BJ (cell line): ENCODE results near the gene ZRANB2. TPM values are rescaled to one million over a fixed set of nuclear protein-coding genes. Genes with fewer than 3 reads are reported as not detected.

Experiments used
- CTCF ChIA-PET: fragments of 350-600 bp; formaldehyde crosslinking; extraction: SDS; loops from one replicate; lab custom pipeline; 2021; ENCODE audit warnings: antibody characterized with exemption, inconsistent platforms; lab: Yijun Ruan, JAX
- POLR2A ChIA-PET: fragments of 300-600 bp; sonication (Branson Sonifier 250); formaldehyde crosslinking; extraction: SDS; loops from one replicate; lab custom pipeline; 2021; ENCODE audit warnings: antibody characterized with exemption; lab: Charles Lee
- DNase-seq: peaks from one replicate; pipeline ENCODE4 v3.0.0-alpha.2; 2011; ENCODE audit warnings: low read depth
- H3K27me3 ChIP-seq: 2 replicates; pipeline ENCODE4 v1.6.0; 2011; ENCODE audit warnings: low read length; ENCODE audit not compliant: control insufficient read depth, insufficient read depth
- H3K36me3 ChIP-seq: 2 replicates; pipeline ENCODE4 v1.5.1; 2011; ENCODE audit warnings: low read length; ENCODE audit not compliant: control insufficient read depth, insufficient read depth
- H3K4me3 ChIP-seq: 2 replicates; pipeline ENCODE4 v1.5.1; 2011; ENCODE audit warnings: low read depth, mild to moderate bottlenecking, control low read depth, low read length
- CTCF ChIP-seq: IDR thresholded peaks from 2 replicates; pipeline ENCODE4 v1.5.1; 2011; ENCODE audit warnings: low read depth, mild to moderate bottlenecking, control low read depth, inconsistent platforms, low read length, moderate library complexity; ENCODE audit not compliant: insufficient read depth
- polyA plus RNA-seq: library from polyadenylated mRNA; depleted of rRNA; stranded (reverse); fragments of >200 nt; gene quantifications from 2 replicates; pipeline ENCODE4 v1.2.3, GENCODE V29; 2011

Gene ZRANB2
- polyA plus RNA-seq, 1 experiment = 35.4 TPM

DNA sequence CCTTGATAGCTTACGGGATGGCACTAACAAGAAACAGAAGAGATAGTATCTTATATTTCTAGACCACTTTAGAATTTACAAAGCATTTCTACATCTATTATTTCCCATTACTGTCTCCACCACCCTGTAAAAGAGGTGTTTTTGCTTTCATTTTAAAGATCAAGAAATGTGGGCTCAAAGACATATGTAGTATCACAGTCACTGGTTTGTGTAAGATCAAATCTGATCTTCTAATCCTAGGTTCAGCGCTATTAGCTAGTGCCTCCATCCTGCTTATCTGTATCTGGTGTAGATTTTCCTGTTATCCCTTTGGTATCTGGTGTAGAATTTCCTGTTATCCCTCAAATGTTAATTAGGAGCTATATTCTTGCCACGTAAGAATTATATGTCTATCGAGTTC lies 23.6 kb upstream of the ZRANB2 start:
- no peak for DNase-seq
- Histone ChIP-seq H3K27me3 (no peaks in the 10 kb centered on the region), H3K36me3 (no peaks in the 10 kb centered on the region), H3K4me3 (no peak overlapping the region)
- ChIA-PET CTCF (interaction anchor here (1.0 to 1.1 kb wide), 2 partner anchors 8 to 10 kb away, joined by 3 read pairs; no protein-coding TSS in a partner anchor), POLR2A (no interaction called here)
- TF ChIP-seq CTCF = no peak

GRCh38 chr1:71101839-71102376 lies 21.1 kb upstream of the ZRANB2 start:
- H3K36me3 ChIP-seq = no peaks in the 10 kb centered on the region
- no peak for DNase-seq
- no peak for TF ChIP-seq CTCF
- no peaks in the 10 kb centered on the region for H3K27me3 ChIP-seq
- no peak overlapping the region for H3K4me3 ChIP-seq
- ChIA-PET POLR2A (no interaction called here), CTCF (no interaction called here)

DNA sequence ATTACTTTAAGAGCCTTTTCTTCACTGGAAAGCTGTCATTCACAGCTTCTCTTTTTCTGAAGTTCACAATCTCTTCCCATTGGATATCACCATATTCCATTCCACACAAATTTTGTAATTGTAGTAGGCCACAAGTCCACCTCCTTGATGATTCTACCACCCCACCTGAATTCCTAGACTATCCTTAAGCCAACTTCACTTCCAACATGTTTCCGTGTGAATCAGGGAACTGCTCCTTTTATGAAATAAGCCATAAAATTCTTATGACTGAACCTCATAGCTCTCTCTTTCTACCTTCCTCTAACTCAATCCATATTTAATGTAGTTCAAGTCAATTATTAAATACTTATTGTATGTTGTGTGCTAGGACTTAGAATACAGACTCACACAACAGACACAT lies 16.6 kb upstream of the ZRANB2 start:
- H3K27me3 ChIP-seq = no peaks in the 10 kb centered on the region
- TF ChIP-seq CTCF = no peak
- ChIA-PET CTCF (no interaction called here), POLR2A (no interaction called here)
- no peak for DNase-seq
- H3K36me3 ChIP-seq = no peaks in the 10 kb centered on the region
- H3K4me3 ChIP-seq = no peak overlapping the region

DNA sequence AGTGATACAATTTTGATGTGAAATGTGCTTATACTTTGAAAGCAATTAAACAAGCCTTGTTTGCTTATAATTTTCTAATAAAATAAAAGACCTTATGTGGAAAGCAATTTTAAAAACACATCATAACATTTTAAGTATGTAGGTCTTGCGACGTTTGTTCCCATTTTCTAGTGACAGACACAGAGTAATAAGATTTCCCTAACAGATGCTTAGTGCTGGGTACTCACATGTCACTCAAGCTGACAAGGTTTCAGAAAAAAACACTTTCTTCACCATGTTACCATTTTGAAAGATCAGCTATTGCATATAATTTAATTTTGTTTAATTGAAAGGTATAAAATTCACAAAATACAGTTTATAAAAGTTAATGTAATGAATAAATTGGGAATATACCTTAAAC lies 14.1 kb upstream of the ZRANB2 start:
- DNase-seq = no peak
- Histone ChIP-seq H3K36me3 (no peaks in the 10 kb centered on the region), H3K4me3 (no peak overlapping the region), H3K27me3 (no peaks in the 10 kb centered on the region)
- no peak for TF ChIP-seq CTCF
- POLR2A ChIA-PET = no interaction called here
- CTCF ChIA-PET = interaction anchor here (1.1 to 1.4 kb wide), 3 partner anchors 10 to 943 kb away, joined by 3 to 7 read pairs (median 4); partner anchors contain the start of gene ZRANB2

- Histone ChIP-seq H3K36me3 (no peaks in the 10 kb centered on the region), H3K27me3 (no peaks in the 10 kb centered on the region), H3K4me3 (no peak overlapping the region)
- DNase-seq = no peak
- ChIA-PET CTCF (interaction anchor here (1.3 kb wide), 1 partner anchor 944 kb away, joined by 7 read pairs; no protein-coding TSS in a partner anchor), POLR2A (no interaction called here)
- peak; percentile 36 for TF ChIP-seq CTCF
Measured at GRCh38 chr1:71093938-71094337, 13.1 kb upstream of the ZRANB2 start.
